ENCODE measurements around the gene BNIPL. TPM values are rescaled to one million over a fixed set of nuclear protein-coding genes. Genes with fewer than 3 reads are reported as not detected.
A peak's percentile ranks its signal among the peaks of the same experiment; 100 is the strongest.

BNIPL gene
- total and polyA plus RNA-seq, 2 of the 8 experiments (the other 6 are each of a cell fraction or from before 2014, with no cell fraction given), result 2.4 to 3.3 TPM

GRCh38 chr1:151051356-151052009 lies 15.1 kb downstream of the BNIPL start (continued):
- no peak for TF ChIP-seq CHD7 (IDR thresholded peaks at IDR 0.05; ENCODE audit: insufficient replicate concordance, low read length)
- TF ChIP-seq TAF1 (IDR thresholded peaks at IDR 0.05; ENCODE audit: low read depth, low read length), result no peak
- TF ChIP-seq HDAC2 (IDR thresholded peaks at IDR 0.05; ENCODE audit: borderline replicate concordance in 1 of 2, low read depth in 2 of 2, low read length in 2 of 2), result no peak
- TF ChIP-seq POLR2AphosphoS5 (IDR thresholded peaks at IDR 0.05; ENCODE audit: low read depth, low read length), result peak; percentile 5; the same call in 1 of the 2 replicates

Data from H1 (cell line).